ENCODE results near the gene AMDHD2. TPM values are rescaled to one million over a fixed set of nuclear protein-coding genes. Genes with fewer than 3 reads are reported as not detected.

Gene AMDHD2
- total and polyA plus RNA-seq, 2 of the 13 experiments (the other 11 are each of a cell fraction or from before 2014, with no cell fraction given), result 33.5 to 39.1 TPM

GRCh38 chr16:2520097-2520783 lies at the start of gene AMDHD2 (continued):
- TF ChIP-seq ZNF512B (CRISPR knock-in tag; IDR thresholded peaks at IDR 0.05; ENCODE audit: borderline replicate concordance) (no peak), TFE3 (CRISPR knock-in tag; IDR thresholded peaks at IDR 0.05) (peak; percentile 87), RFXAP (CRISPR knock-in tag; IDR thresholded peaks at IDR 0.05; ENCODE audit: borderline replicate concordance) (peak; percentile 22; the same call in 1 of the 2 replicates), ZFP1 (CRISPR knock-in tag; IDR thresholded peaks at IDR 0.05) (no peak), POLR2AphosphoS2 (IDR thresholded peaks at IDR 0.05; ENCODE audit: low read depth, low read length) (no peak; the same call in 1 of the 2 replicates), ZBTB33 (CRISPR knock-in tag; IDR thresholded peaks at IDR 0.05) (no peak), IKZF4 (CRISPR knock-in tag; IDR thresholded peaks at IDR 0.05; ENCODE audit: borderline replicate concordance, low read depth, not compliant biosample characterization) (no peak), DMTF1 (CRISPR knock-in tag; IDR thresholded peaks at IDR 0.05) (no peak), ZNF891 (CRISPR knock-in tag; IDR thresholded peaks at IDR 0.05) (no peak), ZNF333 (CRISPR knock-in tag; IDR thresholded peaks at IDR 0.05; ENCODE audit: borderline replicate concordance) (no peak), ZNF780A (CRISPR knock-in tag; IDR thresholded peaks at IDR 0.05) (no peak), ZFP36 (IDR thresholded peaks at IDR 0.05; ENCODE audit: borderline replicate concordance, low read depth, low read length, partially characterized antibody) (no peak), HOXA7 (CRISPR knock-in tag; IDR thresholded peaks at IDR 0.05) (no peak), CREM (IDR thresholded peaks at IDR 0.05) (no peak), CREM (CRISPR knock-in tag; IDR thresholded peaks at IDR 0.05) (no peak), ZNF629 (CRISPR knock-in tag; conservative IDR thresholded peaks at IDR 0.05) (no peak), ZNF235 (CRISPR knock-in tag; IDR thresholded peaks at IDR 0.05; ENCODE audit: borderline replicate concordance) (no peak), JUND (CRISPR knock-in tag; IDR thresholded peaks at IDR 0.05) (no peak), NFATC3 (CRISPR knock-in tag; IDR thresholded peaks at IDR 0.05) (no peak)
